ENCODE results near the gene INS. TPM values are rescaled to one million over a fixed set of nuclear protein-coding genes. Genes with fewer than 3 reads are reported as not detected.

INS gene
- total RNA-seq, 1 experiment from 2014 or later: not detected

DNA sequence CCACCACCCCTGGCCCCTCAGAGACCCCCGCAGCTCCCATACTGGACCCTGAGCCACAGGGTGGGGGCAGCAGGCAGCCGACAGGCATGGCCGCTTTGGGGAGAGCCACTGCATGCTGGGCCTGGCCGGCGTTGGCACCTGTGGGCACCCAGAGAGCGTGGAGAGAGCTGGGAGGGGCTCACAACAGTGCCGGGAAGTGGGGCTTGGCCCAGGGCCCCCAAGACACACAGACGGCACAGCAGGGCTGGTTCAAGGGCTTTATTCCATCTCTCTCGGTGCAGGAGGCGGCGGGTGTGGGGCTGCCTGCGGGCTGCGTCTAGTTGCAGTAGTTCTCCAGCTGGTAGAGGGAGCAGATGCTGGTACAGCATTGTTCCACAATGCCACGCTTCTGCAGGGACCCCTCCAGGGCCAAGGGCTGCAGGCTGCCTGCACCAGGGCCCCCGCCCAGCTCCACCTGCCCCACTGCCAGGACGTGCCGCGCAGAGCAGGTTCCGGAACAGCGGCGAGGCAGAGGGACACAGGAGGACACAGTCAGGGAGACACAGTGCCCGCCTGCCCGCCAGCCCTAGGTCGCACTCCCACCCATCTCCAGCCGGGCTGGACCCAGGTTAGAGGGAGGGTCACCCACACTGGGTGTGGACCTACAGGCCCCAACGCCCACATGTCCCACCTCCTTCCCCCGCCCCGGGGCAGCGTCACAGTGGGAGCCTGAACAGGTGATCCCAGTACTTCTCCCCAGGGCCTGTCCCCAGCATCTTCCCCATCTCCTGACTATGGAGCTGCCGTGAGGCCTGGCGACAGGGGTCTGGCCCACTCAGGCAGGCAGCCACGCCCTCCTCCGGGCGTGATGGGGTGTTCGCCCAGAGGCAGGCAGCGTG, 1.2 kb downstream of the INS start:
- Mint-ChIP-seq H3K4me3 (ENCODE audit: low read depth, unreplicated experiment) (no peak overlapping the region), H3K9me3 (ENCODE audit: low read depth, unreplicated experiment) (no peaks in the 10 kb centered on the region), H3K27ac (ENCODE audit: unreplicated experiment) (no peak overlapping the region), H3K36me3 (ENCODE audit: insufficient read depth, unreplicated experiment) (no peaks in the 10 kb centered on the region), H3K4me1 (ENCODE audit: low read depth, unreplicated experiment) (no peaks in the 10 kb centered on the region), H3K27me3 (ENCODE audit: unreplicated experiment) (peaks cover 62% of the 10 kb centered on the region)
- BruUV-seq (replicated peaks): no TSS peak
- intact Hi-C loops (cut with micrococcal nuclease; ENCODE audit: unreplicated experiment): no loop called here
- CTCF ChIA-PET: no interaction called here
- TF ChIP-seq CTCF (IDR thresholded peaks at IDR 0.05; ENCODE audit: unreplicated experiment): no peak
- DNase-seq: no peak

DNA sequence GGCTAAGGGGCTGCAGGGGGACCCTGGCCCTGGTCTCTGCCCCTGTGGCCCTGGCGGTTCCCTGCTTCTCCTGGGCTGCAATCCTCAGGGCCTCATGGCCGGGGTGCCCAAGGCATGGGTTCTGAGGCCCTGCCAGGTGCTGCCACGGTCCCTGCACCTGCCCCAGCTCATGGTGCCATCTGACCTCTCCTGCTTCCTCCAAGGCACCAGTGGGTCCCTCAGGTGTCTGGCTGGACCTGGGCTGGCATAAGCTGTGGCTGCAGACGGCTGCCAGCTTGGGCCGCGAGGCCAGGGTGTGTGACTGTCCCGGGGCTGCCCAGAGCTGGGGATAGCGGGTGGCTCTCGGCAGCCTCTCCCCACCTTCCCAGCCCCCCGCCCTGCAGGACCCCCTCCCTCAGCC, 2.0 kb downstream of the INS start:
- DNase-seq: no peak
- intact Hi-C loops (cut with micrococcal nuclease; ENCODE audit: unreplicated experiment): no loop called here
- CTCF ChIA-PET: no interaction called here
- no TSS peak for BruUV-seq (replicated peaks)
- TF ChIP-seq CTCF (IDR thresholded peaks at IDR 0.05; ENCODE audit: unreplicated experiment): no peak
- Mint-ChIP-seq H3K9me3 (ENCODE audit: low read depth, unreplicated experiment) (no peaks in the 10 kb centered on the region), H3K36me3 (ENCODE audit: insufficient read depth, unreplicated experiment) (no peaks in the 10 kb centered on the region), H3K4me3 (ENCODE audit: low read depth, unreplicated experiment) (no peak overlapping the region), H3K27me3 (ENCODE audit: unreplicated experiment) (peaks cover 63% of the 10 kb centered on the region), H3K27ac (ENCODE audit: unreplicated experiment) (no peak overlapping the region), H3K4me1 (ENCODE audit: low read depth, unreplicated experiment) (no peaks in the 10 kb centered on the region)

DNA sequence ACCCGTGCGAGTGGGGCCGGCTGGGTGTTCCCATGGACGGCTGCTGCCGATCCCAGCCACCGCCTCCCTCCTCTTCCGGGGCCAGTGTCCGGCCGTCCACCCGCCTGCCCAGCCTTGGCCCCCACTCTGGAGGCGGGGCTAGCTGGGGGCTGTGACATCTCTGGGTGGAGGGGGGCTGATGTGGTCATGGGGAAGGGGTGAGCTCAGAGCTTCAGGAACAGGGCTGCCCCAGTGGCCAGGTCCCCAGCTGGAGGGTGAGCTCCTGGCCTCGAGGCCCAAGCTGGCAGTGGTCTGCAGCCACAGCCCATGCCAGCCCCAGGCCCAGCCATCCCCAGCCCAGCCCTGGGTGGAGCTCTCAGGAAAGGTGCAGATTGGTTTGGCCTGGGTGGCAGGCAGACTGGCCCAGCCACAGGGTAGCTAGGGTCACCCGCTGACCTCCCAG, 2.7 kb downstream of the INS start:
- intact Hi-C loops (cut with micrococcal nuclease; ENCODE audit: unreplicated experiment): no loop called here
- CTCF ChIA-PET: no interaction called here

GRCh38 chr11:2157294-2158040, 3.5 kb downstream of the INS start:
- BruUV-seq (replicated peaks): no TSS peak
- Mint-ChIP-seq H3K4me3 (ENCODE audit: low read depth, unreplicated experiment) (no peak overlapping the region), H3K9me3 (ENCODE audit: low read depth, unreplicated experiment) (no peaks in the 10 kb centered on the region), H3K27me3 (ENCODE audit: unreplicated experiment) (peaks cover 63% of the 10 kb centered on the region), H3K4me1 (ENCODE audit: low read depth, unreplicated experiment) (no peaks in the 10 kb centered on the region), H3K27ac (ENCODE audit: unreplicated experiment) (no peak overlapping the region), H3K36me3 (ENCODE audit: insufficient read depth, unreplicated experiment) (no peaks in the 10 kb centered on the region)
- CTCF ChIA-PET: interaction anchor here (1.1 kb wide), 1 partner anchor 128 kb away, joined by 4 read pairs; no protein-coding TSS in a partner anchor
- intact Hi-C loops (cut with micrococcal nuclease; ENCODE audit: unreplicated experiment): no loop called here
- DNase-seq: no peak
- TF ChIP-seq CTCF (IDR thresholded peaks at IDR 0.05; ENCODE audit: unreplicated experiment): no peak

More for the DNA sequence above, 2.7 kb downstream of the INS start:
- no peaks in the 10 kb centered on the region for H3K4me1 Mint-ChIP-seq (ENCODE audit: low read depth, unreplicated experiment)
- H3K27ac Mint-ChIP-seq (ENCODE audit: unreplicated experiment): no peak overlapping the region
- no peaks in the 10 kb centered on the region for H3K9me3 Mint-ChIP-seq (ENCODE audit: low read depth, unreplicated experiment)
- TF ChIP-seq CTCF (IDR thresholded peaks at IDR 0.05; ENCODE audit: unreplicated experiment): no peak
- peaks cover 63% of the 10 kb centered on the region for H3K27me3 Mint-ChIP-seq (ENCODE audit: unreplicated experiment)
- no peak for DNase-seq
- BruUV-seq (replicated peaks): no TSS peak
- H3K4me3 Mint-ChIP-seq (ENCODE audit: low read depth, unreplicated experiment): no peak overlapping the region
- no peaks in the 10 kb centered on the region for H3K36me3 Mint-ChIP-seq (ENCODE audit: insufficient read depth, unreplicated experiment)

Measured in Calu3 (cell line).